Nephron progenitor cell (in vitro differentiated cells): ENCODE results near the gene GOT1.

Experiments
- DNase-seq: peaks from one replicate; pipeline ENCODE4 v3.0.0; 2021
- H3K27ac Mint-ChIP-seq: 2 replicates; pipeline ENCODE4 v1.8.0; 2021; ENCODE audit warnings: mild to moderate bottlenecking, moderate library complexity, mixed read lengths
- H3K27me3 Mint-ChIP-seq: 2 replicates; pipeline ENCODE4 v1.8.0; 2021; ENCODE audit warnings: mild to moderate bottlenecking, low read depth, mixed read lengths; ENCODE audit not compliant: poor library complexity
- H3K36me3 Mint-ChIP-seq: 2 replicates; pipeline ENCODE4 v1.8.0; 2021; ENCODE audit warnings: low read depth, mixed read lengths
- H3K4me1 Mint-ChIP-seq: 2 replicates; pipeline ENCODE4 v1.8.0; 2021; ENCODE audit warnings: mixed read lengths
- H3K4me3 Mint-ChIP-seq: 2 replicates; pipeline ENCODE4 v1.8.0; 2021; ENCODE audit warnings: mild to moderate bottlenecking, moderate library complexity, mixed read lengths
- H3K9me3 Mint-ChIP-seq: 2 replicates; pipeline ENCODE4 v1.8.0; 2021; ENCODE audit warnings: mild to moderate bottlenecking, moderate library complexity, mixed read lengths
- CTCF ChIP-seq: fragments of 200-600 bp; sonication (generic); IDR thresholded peaks from 2 replicates; pipeline ENCODE4 v1.5.0; 2021; ENCODE audit warnings: antibody characterized with exemption

GOT1 gene

GRCh38 chr10:99360934-99361333, 69.5 kb downstream of the GOT1 start:
- H3K36me3 Mint-ChIP-seq: no peaks in the 10 kb centered on the region
- H3K27ac Mint-ChIP-seq: no peak overlapping the region
- H3K9me3 Mint-ChIP-seq: no peaks in the 10 kb centered on the region
- H3K27me3 Mint-ChIP-seq: peaks cover 84% of the 10 kb centered on the region
- no peak overlapping the region for H3K4me3 Mint-ChIP-seq
- TF ChIP-seq CTCF: no peak
- no peaks in the 10 kb centered on the region for H3K4me1 Mint-ChIP-seq
- DNase-seq: no peak

GRCh38 chr10:99358101-99358500, 72.3 kb downstream of the GOT1 start:
- no peaks in the 10 kb centered on the region for H3K36me3 Mint-ChIP-seq
- H3K27ac Mint-ChIP-seq: no peak overlapping the region
- TF ChIP-seq CTCF: no peak
- no peaks in the 10 kb centered on the region for H3K9me3 Mint-ChIP-seq
- no peak for DNase-seq
- H3K27me3 Mint-ChIP-seq: peaks cover 79% of the 10 kb centered on the region
- no peaks in the 10 kb centered on the region for H3K4me1 Mint-ChIP-seq
- no peak overlapping the region for H3K4me3 Mint-ChIP-seq

DNA sequence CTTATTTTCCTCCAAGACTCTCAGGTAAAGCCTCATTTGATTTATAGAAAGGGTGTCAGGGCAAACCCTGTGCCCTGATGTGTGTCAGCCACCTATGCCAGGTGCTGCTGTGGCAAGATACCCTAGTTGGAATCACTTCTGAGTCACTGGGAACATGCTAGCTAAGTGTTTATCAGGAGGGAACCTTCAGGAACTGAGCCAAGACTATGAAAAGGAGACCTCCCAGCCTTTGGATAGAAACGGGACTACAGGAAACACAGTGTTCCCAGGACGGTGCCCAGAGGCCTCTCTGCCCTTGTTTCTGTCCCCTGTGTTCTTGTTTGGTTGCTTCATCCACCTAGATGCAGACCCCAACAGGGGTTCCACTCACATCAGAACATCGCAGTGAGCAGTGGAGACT, 72.7 kb downstream of the GOT1 start:
- H3K4me1 Mint-ChIP-seq: no peaks in the 10 kb centered on the region

DNA sequence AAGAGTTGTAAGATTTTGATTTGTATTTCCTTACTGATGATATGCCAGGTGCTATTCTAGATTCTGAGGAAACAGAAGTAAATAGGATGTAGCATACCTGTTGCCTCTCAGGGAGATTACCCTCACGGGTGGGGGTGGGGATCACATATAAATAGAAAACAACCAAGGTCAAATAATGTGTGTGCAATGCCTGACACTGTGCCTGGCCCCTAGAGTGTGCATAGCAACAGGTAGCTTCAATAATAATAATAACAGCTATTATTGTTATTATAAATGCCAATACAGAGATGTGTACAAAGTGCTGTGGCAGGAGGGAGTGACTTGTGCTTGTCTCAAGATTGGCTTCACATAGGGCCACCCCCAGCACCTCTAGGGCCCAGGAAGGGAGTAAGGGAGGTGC, 77.2 kb downstream of the GOT1 start:
- Mint-ChIP-seq H3K36me3 (no peaks in the 10 kb centered on the region), H3K9me3 (no peaks in the 10 kb centered on the region), H3K27me3 (peaks cover 78% of the 10 kb centered on the region), H3K4me1 (no peaks in the 10 kb centered on the region), H3K4me3 (no peak overlapping the region), H3K27ac (no peak overlapping the region)
- TF ChIP-seq CTCF: no peak
- no peak for DNase-seq

More for the DNA sequence above, 72.7 kb downstream of the GOT1 start:
- TF ChIP-seq CTCF: no peak
- no peak overlapping the region for H3K4me3 Mint-ChIP-seq
- H3K9me3 Mint-ChIP-seq: no peaks in the 10 kb centered on the region
- H3K36me3 Mint-ChIP-seq: no peaks in the 10 kb centered on the region
- no peak for DNase-seq
- peaks cover 80% of the 10 kb centered on the region for H3K27me3 Mint-ChIP-seq
- H3K27ac Mint-ChIP-seq: no peak overlapping the region

DNA sequence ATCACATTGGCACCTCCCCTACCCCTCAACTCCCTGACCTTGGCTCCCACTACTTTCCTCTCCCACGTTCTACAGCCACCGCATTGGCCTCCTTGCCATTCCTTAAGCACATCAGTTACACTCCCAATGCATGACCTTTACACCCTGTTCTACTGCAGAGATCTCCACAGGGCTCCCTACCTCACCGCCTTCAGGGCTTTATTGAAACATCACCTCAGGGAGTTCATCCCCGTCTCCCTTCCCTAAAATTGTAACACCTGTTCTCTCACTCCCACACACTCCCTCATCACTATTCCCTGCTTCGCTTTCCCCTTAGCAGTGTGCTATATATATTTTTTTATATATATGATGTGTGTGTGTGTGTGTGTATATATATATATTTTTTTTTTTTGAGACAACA, 82.8 kb downstream of the GOT1 start:
- Mint-ChIP-seq H3K27me3 (peaks cover 81% of the 10 kb centered on the region), H3K4me1 (peaks cover 4% of the 10 kb centered on the region), H3K36me3 (no peaks in the 10 kb centered on the region)

More for the DNA sequence above, 82.8 kb downstream of the GOT1 start:
- DNase-seq: no peak
- Mint-ChIP-seq H3K9me3 (no peaks in the 10 kb centered on the region), H3K4me3 (no peak overlapping the region), H3K27ac (no peak overlapping the region)
- TF ChIP-seq CTCF: no peak
